Ishikawa (cell line): ENCODE results near the gene PCK1.

Experiments
- CEBPB ChIP-seq: IDR thresholded peaks from 2 replicates; pipeline ENCODE4 v1.6.1; 2012
- CREB1 ChIP-seq: IDR thresholded peaks from 2 replicates; pipeline ENCODE4 v1.6.1; 2012; ENCODE audit warnings: low read depth
- EGR1 ChIP-seq: IDR thresholded peaks from 2 replicates; pipeline ENCODE4 v1.6.1; 2012
- EP300 ChIP-seq: IDR thresholded peaks from 2 replicates; pipeline ENCODE4 v1.6.1; 2012; ENCODE audit warnings: borderline replicate concordance
- FOXM1 ChIP-seq: IDR thresholded peaks from 2 replicates; pipeline ENCODE4 v1.6.1; 2012; ENCODE audit warnings: low read depth, borderline replicate concordance
- NFIC ChIP-seq: IDR thresholded peaks from 2 replicates; pipeline ENCODE4 v1.6.1; 2012
- RAD21 ChIP-seq: IDR thresholded peaks from 2 replicates; pipeline ENCODE4 v1.6.1; 2012; ENCODE audit warnings: low read depth
- TAF1 ChIP-seq: IDR thresholded peaks from 2 replicates; pipeline ENCODE4 v1.6.1; 2012; ENCODE audit warnings: low read depth, mild to moderate bottlenecking
- TCF12 ChIP-seq: IDR thresholded peaks from 2 replicates; pipeline ENCODE4 v1.6.1; 2012; ENCODE audit warnings: low read depth
- TEAD4 ChIP-seq: IDR thresholded peaks from 2 replicates; pipeline ENCODE4 v1.6.1; 2012
- YY1 ChIP-seq: IDR thresholded peaks from 2 replicates; pipeline ENCODE4 v1.6.1; 2012; ENCODE audit warnings: low read depth
- ZBTB7A ChIP-seq: IDR thresholded peaks from 2 replicates; pipeline ENCODE4 v1.6.1; 2012; ENCODE audit warnings: low read depth
- TF ChIP-seq, protein P1 (sequence below): IDR thresholded peaks from 2 replicates; pipeline ENCODE4 v1.6.1; 2012
- TF ChIP-seq, protein P2 (sequence below): IDR thresholded peaks from 2 replicates; pipeline ENCODE4 v1.6.1; 2012; ENCODE audit warnings: low read depth, mild to moderate bottlenecking
- TF ChIP-seq, protein P3 (sequence below): IDR thresholded peaks from 2 replicates; pipeline ENCODE4 v1.6.1; 2012

Gene PCK1

DNA sequence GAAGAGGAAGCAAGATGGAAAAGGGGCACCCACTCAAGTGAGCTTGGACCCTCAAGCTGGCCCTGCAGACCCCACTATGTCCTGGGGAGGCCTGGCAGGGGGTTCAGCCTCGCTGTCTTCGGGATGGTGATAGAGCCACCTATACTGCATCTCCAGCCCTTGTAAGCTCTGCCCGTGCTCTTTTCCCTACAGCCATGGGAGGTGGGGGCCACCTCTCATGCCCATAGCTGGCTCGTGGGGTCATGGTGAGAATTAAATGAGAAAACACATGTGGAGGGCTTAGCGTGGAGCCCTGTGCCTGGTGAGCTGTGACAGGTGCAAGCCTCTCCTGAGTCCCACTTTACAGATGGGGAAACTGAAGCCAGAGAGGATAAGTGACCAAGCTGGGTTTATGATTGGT, 27.7 kb downstream of the PCK1 start:
- TF ChIP-seq TEAD4 (no peak), YY1 (no peak), TAF1 (no peak), FOXM1 (no peak), ZBTB7A (no peak), NFIC (no peak), TCF12 (no peak)
- TF ChIP-seq, protein P1, sequence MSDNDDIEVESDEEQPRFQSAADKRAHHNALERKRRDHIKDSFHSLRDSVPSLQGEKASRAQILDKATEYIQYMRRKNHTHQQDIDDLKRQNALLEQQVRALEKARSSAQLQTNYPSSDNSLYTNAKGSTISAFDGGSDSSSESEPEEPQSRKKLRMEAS, result no peak
- TF ChIP-seq, protein P2, sequence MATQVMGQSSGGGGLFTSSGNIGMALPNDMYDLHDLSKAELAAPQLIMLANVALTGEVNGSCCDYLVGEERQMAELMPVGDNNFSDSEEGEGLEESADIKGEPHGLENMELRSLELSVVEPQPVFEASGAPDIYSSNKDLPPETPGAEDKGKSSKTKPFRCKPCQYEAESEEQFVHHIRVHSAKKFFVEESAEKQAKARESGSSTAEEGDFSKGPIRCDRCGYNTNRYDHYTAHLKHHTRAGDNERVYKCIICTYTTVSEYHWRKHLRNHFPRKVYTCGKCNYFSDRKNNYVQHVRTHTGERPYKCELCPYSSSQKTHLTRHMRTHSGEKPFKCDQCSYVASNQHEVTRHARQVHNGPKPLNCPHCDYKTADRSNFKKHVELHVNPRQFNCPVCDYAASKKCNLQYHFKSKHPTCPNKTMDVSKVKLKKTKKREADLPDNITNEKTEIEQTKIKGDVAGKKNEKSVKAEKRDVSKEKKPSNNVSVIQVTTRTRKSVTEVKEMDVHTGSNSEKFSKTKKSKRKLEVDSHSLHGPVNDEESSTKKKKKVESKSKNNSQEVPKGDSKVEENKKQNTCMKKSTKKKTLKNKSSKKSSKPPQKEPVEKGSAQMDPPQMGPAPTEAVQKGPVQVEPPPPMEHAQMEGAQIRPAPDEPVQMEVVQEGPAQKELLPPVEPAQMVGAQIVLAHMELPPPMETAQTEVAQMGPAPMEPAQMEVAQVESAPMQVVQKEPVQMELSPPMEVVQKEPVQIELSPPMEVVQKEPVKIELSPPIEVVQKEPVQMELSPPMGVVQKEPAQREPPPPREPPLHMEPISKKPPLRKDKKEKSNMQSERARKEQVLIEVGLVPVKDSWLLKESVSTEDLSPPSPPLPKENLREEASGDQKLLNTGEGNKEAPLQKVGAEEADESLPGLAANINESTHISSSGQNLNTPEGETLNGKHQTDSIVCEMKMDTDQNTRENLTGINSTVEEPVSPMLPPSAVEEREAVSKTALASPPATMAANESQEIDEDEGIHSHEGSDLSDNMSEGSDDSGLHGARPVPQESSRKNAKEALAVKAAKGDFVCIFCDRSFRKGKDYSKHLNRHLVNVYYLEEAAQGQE, result no peak

DNA sequence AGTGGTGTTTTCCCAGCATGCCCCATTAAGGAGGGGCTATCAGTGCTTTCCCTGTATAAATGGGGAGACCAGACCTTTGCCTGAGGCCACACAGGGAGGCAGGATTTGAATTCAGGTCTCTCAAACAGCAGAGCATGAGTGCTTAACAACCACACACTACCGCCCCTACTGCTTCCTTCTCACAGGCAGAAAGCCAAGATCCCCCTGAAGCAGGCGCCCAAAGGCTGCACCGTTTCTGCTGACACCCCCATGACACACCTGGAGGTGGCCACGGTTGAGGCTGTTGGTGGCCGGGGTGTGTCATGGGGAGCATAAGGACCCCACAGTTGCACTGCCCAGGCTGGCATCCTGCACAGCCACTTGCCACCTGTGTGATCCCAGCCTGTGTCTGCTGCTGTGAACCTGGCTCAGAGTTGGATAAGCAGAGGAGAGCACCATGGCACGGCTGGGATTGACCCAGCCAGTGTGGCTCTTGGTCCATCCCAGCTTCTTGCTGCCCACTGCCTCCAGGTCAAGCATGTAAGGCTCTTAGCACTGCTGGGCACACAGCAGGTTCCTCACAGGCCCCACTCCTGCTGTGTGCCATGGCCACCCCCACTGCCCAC, 28.3 kb downstream of the PCK1 start:
- TF ChIP-seq RAD21 (no peak), CREB1 (no peak), FOXM1 (no peak), ZBTB7A (no peak), EGR1 (no peak), TCF12 (no peak)
- TF ChIP-seq, protein P1, result no peak

DNA sequence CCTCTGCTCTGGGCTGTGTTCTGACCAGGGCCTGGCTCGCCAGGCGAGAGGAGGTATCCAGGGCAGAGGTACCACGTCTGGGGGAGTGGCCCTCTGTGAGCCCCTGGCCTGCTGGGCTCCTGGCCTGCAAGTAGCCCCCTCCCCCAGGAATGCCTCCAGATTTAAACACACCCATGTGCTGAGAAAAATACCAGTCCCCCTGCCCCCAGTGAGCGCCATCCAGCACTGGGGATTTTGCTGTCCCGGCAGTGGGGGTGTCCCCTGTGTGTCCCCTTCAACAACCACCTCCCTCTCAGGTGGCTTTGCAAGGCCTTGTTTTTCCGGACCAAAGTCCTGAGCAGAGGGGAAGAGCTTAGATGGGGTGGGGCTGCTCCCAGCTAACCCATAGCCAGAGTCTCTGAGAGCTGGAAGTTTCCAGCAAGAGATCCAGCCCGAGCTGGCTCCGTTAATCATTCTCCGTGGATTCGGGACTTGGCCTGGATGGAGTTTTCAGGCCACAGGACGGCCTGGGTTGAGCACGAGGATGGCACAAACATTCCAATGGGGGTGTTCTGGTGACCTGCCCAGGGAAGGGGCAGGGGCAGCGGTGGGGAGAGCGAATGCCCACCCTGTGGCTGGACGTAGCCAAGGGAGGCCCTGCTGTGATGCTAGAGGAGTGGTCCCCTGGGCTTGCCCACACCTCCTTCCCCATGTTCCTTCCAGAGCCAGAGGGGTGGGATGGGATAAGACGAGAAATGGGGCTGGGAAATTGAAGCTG, 29.0 kb downstream of the PCK1 start:
- TF ChIP-seq, protein P2, result no peak
- TF ChIP-seq, protein P3, sequence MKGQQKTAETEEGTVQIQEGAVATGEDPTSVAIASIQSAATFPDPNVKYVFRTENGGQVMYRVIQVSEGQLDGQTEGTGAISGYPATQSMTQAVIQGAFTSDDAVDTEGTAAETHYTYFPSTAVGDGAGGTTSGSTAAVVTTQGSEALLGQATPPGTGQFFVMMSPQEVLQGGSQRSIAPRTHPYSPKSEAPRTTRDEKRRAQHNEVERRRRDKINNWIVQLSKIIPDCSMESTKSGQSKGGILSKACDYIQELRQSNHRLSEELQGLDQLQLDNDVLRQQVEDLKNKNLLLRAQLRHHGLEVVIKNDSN, result no peak
- TF ChIP-seq EP300 (no peak), FOXM1 (no peak), TAF1 (no peak), ZBTB7A (no peak), EGR1 (no peak), TEAD4 (no peak), TCF12 (no peak)
- TF ChIP-seq, protein P1, result no peak

DNA sequence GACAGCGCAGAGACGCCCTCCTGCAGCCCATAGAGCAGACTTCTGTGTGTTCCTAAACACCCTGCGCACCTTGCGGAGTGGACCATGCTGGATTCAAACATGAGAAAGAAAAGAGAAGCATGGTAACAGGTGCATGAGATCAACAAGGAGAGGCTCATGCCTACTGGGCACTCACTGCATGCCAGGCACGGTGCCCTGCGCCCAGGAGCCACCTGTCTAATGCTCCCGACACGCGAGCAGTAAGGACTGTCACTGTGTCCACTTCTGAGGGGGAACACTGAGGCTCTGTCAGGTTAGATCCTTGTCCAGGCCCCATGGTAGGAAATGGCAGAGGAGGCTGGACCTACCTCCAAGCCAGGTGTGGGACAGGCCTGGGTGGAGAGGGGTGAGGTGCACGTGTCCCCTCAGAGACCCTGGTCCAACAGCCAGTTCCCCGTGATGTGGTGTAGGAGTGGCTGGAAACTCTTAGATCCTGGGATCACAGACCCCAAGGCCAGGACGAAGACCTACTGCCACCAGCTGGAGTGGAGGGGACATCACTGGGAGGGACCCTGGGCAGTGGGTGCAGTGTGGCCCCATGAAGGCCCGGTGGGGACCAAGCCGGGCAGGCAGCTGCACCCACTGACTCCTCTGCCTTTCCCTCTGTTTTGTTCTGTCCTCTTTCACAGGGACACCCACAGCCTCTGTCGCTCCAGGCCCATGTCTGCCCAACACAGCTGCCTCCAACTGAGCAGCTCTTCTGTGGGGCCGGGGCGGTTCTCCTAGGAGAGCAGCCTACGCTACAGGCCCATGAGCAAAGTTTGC, 29.8 kb downstream of the PCK1 start:
- TF ChIP-seq ZBTB7A (no peak), EGR1 (no peak), FOXM1 (no peak), YY1 (no peak), NFIC (no peak), EP300 (no peak), CEBPB (no peak), TAF1 (no peak), CREB1 (no peak)
- TF ChIP-seq, protein P3, result no peak
